Keratinocyte (primary cell): ENCODE data around the gene GRK6. TPM values are rescaled to one million over a fixed set of nuclear protein-coding genes. Genes with fewer than 3 reads are reported as not detected.

Source experiments
- DNase-seq: peaks from one replicate; pipeline ENCODE4 v3.0.0-alpha.2; 2011; ENCODE audit warnings: low read depth, missing footprints, low spot score
- FAIRE-seq: peaks from 2 replicates; lab custom pipeline; 2011; peaks lifted over from hg19 to GRCh38; lab: Jason Lieb, UNC
- H2AFZ ChIP-seq: 2 replicates; pipeline ENCODE4 v1.6.0; 2012; ENCODE audit warnings: low read length, control low read depth, inconsistent platforms; ENCODE audit not compliant: control insufficient read depth
- H3K27ac ChIP-seq: 2 replicates; pipeline ENCODE4 v1.5.1; 2011; ENCODE audit warnings: low read length; ENCODE audit not compliant: control insufficient read depth, insufficient read depth
- H3K27me3 ChIP-seq: 3 replicates; pipeline ENCODE4 v1.6.0; 2011; ENCODE audit warnings: low read length; ENCODE audit not compliant: control insufficient read depth, insufficient read depth; ENCODE audit errors: extremely low read depth
- H3K36me3 ChIP-seq, 2 experiments: 2 replicates in 1 of 2; 3 replicates in 1 of 2; pipeline ENCODE4 v1.5.1; 2011; ENCODE audit warnings: low read length in 2 of 2, mild to moderate bottlenecking in 1 of 2; ENCODE audit not compliant: control insufficient read depth in 2 of 2, insufficient read depth in 2 of 2; ENCODE audit errors: extremely low read depth in 1 of 2
- H3K4me1 ChIP-seq: 3 replicates; pipeline ENCODE4 v1.5.1; 2011; ENCODE audit warnings: low read length; ENCODE audit not compliant: control insufficient read depth, insufficient read depth; ENCODE audit errors: extremely low read depth
- H3K4me2 ChIP-seq: 3 replicates; pipeline ENCODE4 v1.6.0; 2011; ENCODE audit warnings: low read depth, low read length; ENCODE audit not compliant: control insufficient read depth, insufficient read depth; ENCODE audit errors: extremely low read depth
- H3K4me3 ChIP-seq, 3 experiments: fragments of 200-600 bp in 1 of 3; sonication (generic) in 1 of 3; 2 replicates in 2 of 3; 3 replicates in 1 of 3; pipeline ENCODE4 v1.5.1; 2011 to 2016; ENCODE audit warnings: low read length in 3 of 3, mild to moderate bottlenecking in 3 of 3, control low read depth in 2 of 3, inconsistent platforms in 1 of 3, low read depth in 1 of 3, mixed read lengths in 1 of 3, mixed run types in 1 of 3, moderate library complexity in 1 of 3; ENCODE audit not compliant: control insufficient read depth in 2 of 3, insufficient read depth in 2 of 3; ENCODE audit errors: extremely low read depth in 1 of 3
- H3K79me2 ChIP-seq: 2 replicates; pipeline ENCODE4 v1.6.0; 2012; ENCODE audit warnings: low read length; ENCODE audit not compliant: control insufficient read depth, insufficient read depth
- H3K9ac ChIP-seq: 3 replicates; pipeline ENCODE4 v1.6.0; 2011; ENCODE audit warnings: low read length; ENCODE audit not compliant: control insufficient read depth, insufficient read depth; ENCODE audit errors: extremely low read depth
- H3K9me1 ChIP-seq: 3 replicates; pipeline ENCODE4 v1.6.0; 2011; ENCODE audit warnings: low read length; ENCODE audit not compliant: control insufficient read depth, insufficient read depth; ENCODE audit errors: extremely low read depth
- H3K9me3 ChIP-seq: 2 replicates; pipeline ENCODE4 v1.5.1; 2012; ENCODE audit warnings: low read depth, low read length; ENCODE audit not compliant: control insufficient read depth
- H4K20me1 ChIP-seq: 3 replicates; pipeline ENCODE4 v1.6.0; 2011; ENCODE audit warnings: low read length; ENCODE audit not compliant: control insufficient read depth, insufficient read depth; ENCODE audit errors: extremely low read depth
- CTCF ChIP-seq, 3 experiments: IDR thresholded peaks in 1 of 3; conservative IDR thresholded peaks in 1 of 3; optimal IDR thresholded peaks in 1 of 3; 2 replicates in 2 of 3; 3 replicates in 1 of 3; pipeline versions ENCODE3 to v1.5.1; 2011; ENCODE audit warnings: low read length in 3 of 3, mild to moderate bottlenecking in 3 of 3, moderate library complexity in 2 of 3, control low read depth in 1 of 3, inconsistent platforms in 1 of 3; ENCODE audit not compliant: insufficient read depth in 2 of 3; ENCODE audit errors: extremely low read depth in 1 of 3
- EZH2 ChIP-seq: IDR thresholded peaks from one replicate; pipeline ENCODE4 v1.6.1; 2012; ENCODE audit warnings: inconsistent platforms, mild to moderate bottlenecking, low read length, moderate library complexity
- dilution Hi-C: fragments of 300-500 bp; cut with MboI; formaldehyde crosslinking; loops from one replicate; pipeline ENCODE4 v1.7.0; 2020; ENCODE audit warnings: low sequenced_read_pairs; ENCODE audit not compliant: extremely low pct_ligation_motif_present
- polyA plus RNA-seq, 5 experiments: library from polyadenylated mRNA; depleted of rRNA in 3 of 5; stranded (reverse) in 3 of 5; stranded (forward) in 1 of 5; unstranded in 1 of 5; fragments of >200 nt; gene quantifications; 1 replicate in 1 of 5; 2 replicates in 3 of 5; 3 replicates in 1 of 5; pipeline versions ENCODE4 v1.2.1 to v1.2.3, GENCODE V29; 2011 to 2012; ENCODE audit warnings: missing spikeins in 2 of 5, low read depth in 1 of 5, low replicate concordance in 1 of 5

Gene GRK6
- polyA plus RNA-seq, 1 donor (not counting 4 experiments of a cell fraction or from before 2014, with no cell fraction given), result 29.9 TPM

GRCh38 chr5:177378884-177379883, 47.3 kb upstream of the GRK6 start:
- Histone ChIP-seq H3K79me2 (no peaks in the 10 kb centered on the region), H2AFZ (peak overlapping the region; percentile 58), H3K4me3 (no peak overlapping the region), H4K20me1 (no peaks in the 10 kb centered on the region), H3K4me1 (peaks cover 13% of the 10 kb centered on the region), H3K27ac (peak overlapping the region; percentile 20), H3K4me2 (peak overlapping the region; percentile 27), H3K9ac (no peak overlapping the region), H3K9me3 (no peaks in the 10 kb centered on the region), H3K9me1 (peaks cover 2% of the 10 kb centered on the region), H3K36me3 (no peaks in the 10 kb centered on the region), H3K27me3 (peaks cover 5% of the 10 kb centered on the region)
- FAIRE-seq (peak; percentile 91), DNase-seq (no peak)
- no peak for TF ChIP-seq CTCF (optimal IDR thresholded peaks at IDR 0.05 in 1 of 3, IDR thresholded peaks at IDR 0.05 in 1 of 3, conservative IDR thresholded peaks at IDR 0.05 in 1 of 3; ENCODE audit: extremely low read depth in 1 of 3, insufficient read depth in 2 of 3, low read length in 3 of 3)
- TF ChIP-seq EZH2, result no peak
- dilution Hi-C loops, result no loop called here

- H2AFZ ChIP-seq, result no peak overlapping the region
- no peaks in the 10 kb centered on the region for H3K79me2 ChIP-seq
- peaks cover 2% of the 10 kb centered on the region for H3K9me1 ChIP-seq
- dilution Hi-C loops, result no loop called here
- H3K27ac ChIP-seq, result no peak overlapping the region
- H3K36me3 ChIP-seq, result no peaks in the 10 kb centered on the region
- FAIRE-seq (no peak), DNase-seq (no peak)
- no peaks in the 10 kb centered on the region for H3K9me3 ChIP-seq
- no peaks in the 10 kb centered on the region for H4K20me1 ChIP-seq
- peaks cover 5% of the 10 kb centered on the region for H3K27me3 ChIP-seq
- no peak overlapping the region for H3K4me3 ChIP-seq
- no peak overlapping the region for H3K9ac ChIP-seq
- TF ChIP-seq CTCF (optimal IDR thresholded peaks at IDR 0.05 in 1 of 3, IDR thresholded peaks at IDR 0.05 in 1 of 3, conservative IDR thresholded peaks at IDR 0.05 in 1 of 3; ENCODE audit: extremely low read depth in 1 of 3, insufficient read depth in 2 of 3, low read length in 3 of 3) (no peak), EZH2 (no peak)
- H3K4me1 ChIP-seq, result peaks cover 9% of the 10 kb centered on the region
- H3K4me2 ChIP-seq, result no peak overlapping the region
These were observed 45.7 kb upstream of the GRK6 start for GRCh38 chr5:177380805-177381126.
